ENCODE measurements around the gene STH. TPM values are rescaled to one million over a fixed set of nuclear protein-coding genes. Genes with fewer than 3 reads are reported as not detected.

STH gene
- polyA plus RNA-seq, 2 of the 4 experiments (the other 2 are of a cell fraction): not detected

DNA sequence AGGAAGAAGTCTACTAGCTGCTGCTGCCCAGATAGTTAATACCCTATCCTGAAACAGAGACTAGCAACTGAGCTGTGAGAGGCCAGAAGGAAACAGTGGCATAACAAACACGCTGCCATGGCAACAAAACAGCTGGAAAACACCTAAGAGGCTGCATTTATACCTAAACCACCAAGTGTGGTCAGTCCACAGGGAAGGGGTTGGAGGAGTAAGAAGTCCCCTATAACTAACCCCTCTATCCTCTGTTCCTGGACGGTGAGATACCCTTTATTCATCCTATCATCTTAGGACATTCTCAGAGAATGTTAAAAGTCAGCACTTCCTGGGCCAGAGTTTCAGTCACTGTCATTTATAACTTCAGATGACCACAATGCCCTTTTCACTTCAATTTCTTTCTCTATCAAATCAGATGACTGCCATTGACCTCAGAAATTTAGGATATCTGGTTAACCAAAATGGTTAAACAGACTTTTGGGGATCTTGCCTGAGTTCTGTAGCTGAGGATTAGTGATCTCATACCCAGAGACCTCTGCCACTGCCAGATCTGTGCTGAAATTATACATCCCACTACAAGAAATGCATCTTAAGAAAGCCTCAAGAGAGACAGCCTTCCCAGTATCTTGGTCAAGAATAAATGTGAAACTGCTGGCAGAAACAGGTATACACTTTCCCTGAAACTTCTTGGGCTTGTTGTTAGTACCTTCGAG is 36.2 kb downstream of the STH start:
- no peaks in the 10 kb centered on the region for H3K4me1 ChIP-seq
- H3K9me3 ChIP-seq: no peaks in the 10 kb centered on the region
- POLR2A ChIA-PET: interaction anchor here (0.8 kb wide), 1 partner anchor 9 kb away, joined by 3 read pairs; no protein-coding TSS in a partner anchor
- CTCF ChIA-PET: interaction anchor here (0.6 to 10.5 kb wide), 10 partner anchors 9 to 177 kb away, joined by 3 to 83 read pairs (median 4); partner anchors contain the start of gene KANSL1
- ATAC-seq (no peak; a peak in 1 of 6 replicates), FAIRE-seq (no peak), DNase-seq (ENCODE audit: low read depth in 1 of 2, low spot score in 1 of 2) (no peak)
- H3K4me3 ChIP-seq: no peak overlapping the region
- no peak overlapping the region for H3K27ac ChIP-seq
- 94% methylated on average over 3 of the region's 3 CpGs for WGBS (ENCODE audit: missing lambda C conversion rate)
- H3K4me2 ChIP-seq: no peak overlapping the region
- TF ChIP-seq GATA3 (IDR thresholded peaks at IDR 0.05; ENCODE audit: borderline replicate concordance) (no peak), HDAC2 (IDR thresholded peaks at IDR 0.05) (no peak), HOXB5 (CRISPR knock-in tag; IDR thresholded peaks at IDR 0.05) (no peak)
- TF ChIP-seq, protein P1, sequence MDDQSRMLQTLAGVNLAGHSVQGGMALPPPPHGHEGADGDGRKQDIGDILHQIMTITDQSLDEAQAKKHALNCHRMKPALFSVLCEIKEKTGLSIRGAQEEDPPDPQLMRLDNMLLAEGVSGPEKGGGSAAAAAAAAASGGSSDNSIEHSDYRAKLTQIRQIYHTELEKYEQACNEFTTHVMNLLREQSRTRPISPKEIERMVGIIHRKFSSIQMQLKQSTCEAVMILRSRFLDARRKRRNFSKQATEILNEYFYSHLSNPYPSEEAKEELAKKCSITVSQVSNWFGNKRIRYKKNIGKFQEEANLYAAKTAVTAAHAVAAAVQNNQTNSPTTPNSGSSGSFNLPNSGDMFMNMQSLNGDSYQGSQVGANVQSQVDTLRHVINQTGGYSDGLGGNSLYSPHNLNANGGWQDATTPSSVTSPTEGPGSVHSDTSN (IDR thresholded peaks at IDR 0.05): no peak

DNA sequence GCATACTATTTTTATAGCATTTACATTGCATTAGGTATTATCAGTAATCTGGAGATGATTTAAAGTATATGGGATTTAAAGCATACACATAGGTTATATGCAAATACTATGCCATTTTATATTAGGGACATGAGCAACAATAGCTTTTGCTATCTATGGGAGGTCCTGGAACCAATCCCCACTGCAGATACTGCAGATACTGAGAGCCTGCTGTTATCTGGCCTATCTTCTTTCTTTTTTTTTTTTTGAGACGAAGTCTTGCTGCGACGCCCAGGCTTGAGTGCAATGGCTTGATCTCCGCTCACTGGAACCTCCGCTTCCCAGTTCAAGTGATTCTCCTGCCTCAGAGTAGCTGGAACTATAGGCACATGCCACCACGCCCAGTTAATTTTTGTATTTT is 37.4 kb downstream of the STH start:
- Histone ChIP-seq H3K4me3 (no peak overlapping the region), H3K27ac (no peak overlapping the region), H3K4me2 (no peak overlapping the region), H3K4me1 (no peaks in the 10 kb centered on the region), H3K9me3 (no peaks in the 10 kb centered on the region)
- DNase-seq (ENCODE audit: low read depth in 1 of 2, low spot score in 1 of 2): no peak
- no peak for TF ChIP-seq ZFP36 (IDR thresholded peaks at IDR 0.05; ENCODE audit: borderline replicate concordance, partially characterized antibody)
- no peak for TF ChIP-seq EP300 (IDR thresholded peaks at IDR 0.05)
- WGBS (ENCODE audit: missing lambda C conversion rate): 93% methylated on average over 6 of the region's 6 CpGs
- FAIRE-seq: no peak
- ATAC-seq: no peak
- ChIA-PET CTCF (interaction anchor here (0.5 to 10.5 kb wide), 4 partner anchors 8 to 249 kb away, joined by 3 to 83 read pairs (median 38); partner anchors contain the start of gene KANSL1), POLR2A (no interaction called here)

DNA sequence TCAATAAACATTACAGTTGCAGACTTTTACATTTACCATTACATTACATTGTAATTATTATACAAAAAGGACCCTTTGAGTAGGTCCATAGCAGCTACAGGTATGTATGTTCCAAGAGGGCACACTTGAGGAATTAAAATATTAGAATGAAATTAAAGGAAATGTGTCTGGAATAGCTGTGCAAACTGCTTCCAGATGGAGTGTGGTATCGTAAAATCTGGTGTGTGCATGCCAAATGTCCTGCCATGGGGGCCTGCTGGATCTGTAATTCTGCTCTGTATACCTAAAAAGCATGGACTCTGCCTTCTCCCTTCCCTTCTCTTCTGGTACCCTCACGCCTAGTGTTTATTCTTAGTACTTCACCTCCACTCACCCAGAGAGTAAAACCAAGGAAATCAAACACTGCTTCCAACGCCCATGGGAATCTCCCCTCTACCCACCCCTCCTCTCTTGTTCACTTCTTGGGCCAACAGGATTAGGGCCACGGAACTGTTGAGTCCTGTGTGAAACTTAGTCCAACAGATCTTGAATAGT is 38.7 kb downstream of the STH start:
- H3K27ac ChIP-seq: no peak overlapping the region
- WGBS (ENCODE audit: missing lambda C conversion rate): 89% methylated on average over 4 of the region's 4 CpGs
- DNase-seq (ENCODE audit: low read depth in 1 of 2, low spot score in 1 of 2) (no peak), ATAC-seq (peak; percentile 48 to 52; a peak in 3 of 6 replicates), FAIRE-seq (no peak)
- no peaks in the 10 kb centered on the region for H3K9me3 ChIP-seq
- TF ChIP-seq FOSB (CRISPR knock-in tag; IDR thresholded peaks at IDR 0.05): no peak
- TF ChIP-seq, protein P2, sequence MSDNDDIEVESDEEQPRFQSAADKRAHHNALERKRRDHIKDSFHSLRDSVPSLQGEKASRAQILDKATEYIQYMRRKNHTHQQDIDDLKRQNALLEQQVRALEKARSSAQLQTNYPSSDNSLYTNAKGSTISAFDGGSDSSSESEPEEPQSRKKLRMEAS (IDR thresholded peaks at IDR 0.05): no peak
- no peak for TF ChIP-seq RCOR1 (IDR thresholded peaks at IDR 0.05; ENCODE audit: low read depth, low read length)
- TF ChIP-seq ZC3H11A (IDR thresholded peaks at IDR 0.05): no peak
- TF ChIP-seq JUNB (IDR thresholded peaks at IDR 0.05): no peak
- TF ChIP-seq CEBPB (IDR thresholded peaks at IDR 0.05): no peak
- ChIA-PET POLR2A (interaction anchor here (0.5 kb wide), 1 partner anchor 707 kb away, joined by 4 read pairs; no protein-coding TSS in a partner anchor), CTCF (interaction anchor here (0.7 to 10.5 kb wide), 6 partner anchors 9 to 155 kb away, joined by 3 to 83 read pairs (median 7); partner anchors contain the start of gene KANSL1)
- H3K4me1 ChIP-seq: no peaks in the 10 kb centered on the region
- H3K4me2 ChIP-seq: no peak overlapping the region
- H3K4me3 ChIP-seq: no peak overlapping the region

DNA sequence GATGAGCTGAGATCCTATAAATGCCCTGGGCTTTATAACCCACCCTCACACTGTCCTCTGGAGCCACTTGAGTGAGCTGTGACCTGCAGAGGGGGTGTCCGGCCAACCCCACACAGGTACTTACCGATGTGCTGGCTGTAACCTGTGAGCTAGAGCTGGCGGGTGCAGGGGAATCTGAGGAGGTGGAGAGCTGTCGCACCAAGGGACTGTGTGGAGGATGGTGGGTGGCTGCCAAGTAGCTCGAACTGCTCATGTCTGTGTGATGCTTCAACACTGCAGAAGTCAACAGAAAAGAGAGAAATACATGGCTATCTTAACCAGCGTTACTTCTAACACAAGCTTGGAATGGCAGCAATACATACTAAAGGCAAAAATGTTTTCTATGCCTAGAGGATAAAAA is 39.4 kb downstream of the STH start:
- TF ChIP-seq, protein P3, sequence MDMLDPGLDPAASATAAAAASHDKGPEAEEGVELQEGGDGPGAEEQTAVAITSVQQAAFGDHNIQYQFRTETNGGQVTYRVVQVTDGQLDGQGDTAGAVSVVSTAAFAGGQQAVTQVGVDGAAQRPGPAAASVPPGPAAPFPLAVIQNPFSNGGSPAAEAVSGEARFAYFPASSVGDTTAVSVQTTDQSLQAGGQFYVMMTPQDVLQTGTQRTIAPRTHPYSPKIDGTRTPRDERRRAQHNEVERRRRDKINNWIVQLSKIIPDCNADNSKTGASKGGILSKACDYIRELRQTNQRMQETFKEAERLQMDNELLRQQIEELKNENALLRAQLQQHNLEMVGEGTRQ (IDR thresholded peaks at IDR 0.05): no peak
- no peak for TF ChIP-seq RARB (CRISPR knock-in tag; IDR thresholded peaks at IDR 0.05)
- TF ChIP-seq CBX2 (IDR thresholded peaks at IDR 0.05; ENCODE audit: borderline replicate concordance, low read depth): no peak
- no peak for TF ChIP-seq RAD21 (conservative IDR thresholded peaks at IDR 0.05 in 1 of 2, IDR thresholded peaks at IDR 0.05 in 1 of 2)
- TF ChIP-seq PHF8 (IDR thresholded peaks at IDR 0.05; ENCODE audit: borderline replicate concordance, low read depth): no peak
- Histone ChIP-seq H3K4me3 (no peak overlapping the region), H3K9me3 (no peaks in the 10 kb centered on the region), H3K27ac (no peak overlapping the region), H3K4me1 (no peaks in the 10 kb centered on the region), H3K4me2 (no peak overlapping the region)
- ChIA-PET POLR2A (no interaction called here), CTCF (interaction anchor here (0.7 to 10.5 kb wide), 11 partner anchors 10 to 172 kb away, joined by 3 to 83 read pairs (median 5); partner anchors contain the start of gene KANSL1)
- DNase-seq (ENCODE audit: low read depth in 1 of 2, low spot score in 1 of 2): no peak
- 94% methylated on average over 6 of the region's 6 CpGs for WGBS (ENCODE audit: missing lambda C conversion rate)
- ATAC-seq: no peak
- FAIRE-seq: no peak

All from A549 (cell line).